Measurements from ENCODE around the gene ZNF581. TPM values are rescaled to one million over a fixed set of nuclear protein-coding genes. Genes with fewer than 3 reads are reported as not detected.

Gene ZNF581
- total RNA-seq, 1 experiment from 2014 or later: 39.0 TPM

DNA sequence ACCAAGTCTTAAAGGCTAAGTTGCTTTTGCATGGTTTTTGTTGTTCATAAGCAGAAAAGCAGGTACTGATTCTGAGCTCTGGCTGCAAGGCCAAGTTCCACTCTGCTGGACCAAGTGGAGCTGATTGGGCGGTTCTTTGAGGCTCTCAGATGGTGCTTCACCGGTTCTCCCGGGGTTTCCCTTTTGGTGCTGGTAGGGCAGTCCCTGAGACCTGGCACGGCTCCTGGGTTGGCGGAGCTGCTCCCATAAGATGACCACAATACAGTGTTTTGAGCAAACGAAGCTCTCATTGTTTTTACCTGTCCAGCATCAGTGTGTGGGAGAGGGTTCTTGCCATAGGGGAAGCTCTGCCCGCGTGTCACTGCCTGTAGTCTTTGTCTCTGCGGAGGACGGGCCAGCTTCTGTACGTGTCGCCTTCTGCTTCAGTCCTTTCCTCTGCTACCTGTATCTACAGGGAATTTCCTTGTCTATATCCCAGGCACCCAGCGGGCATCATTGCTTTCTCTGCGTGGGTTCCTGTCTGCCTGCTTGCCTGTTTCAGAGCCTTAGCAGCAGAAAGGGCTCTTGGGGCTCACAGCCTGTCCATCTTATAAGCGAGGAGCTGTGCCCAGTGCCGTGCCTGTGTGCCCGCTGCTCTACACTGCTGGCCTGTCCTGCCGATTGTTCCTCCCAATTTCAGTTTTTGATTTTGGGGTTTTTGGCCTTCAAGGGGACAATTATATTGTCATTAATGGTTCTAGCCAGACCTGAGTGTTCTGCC lies 13.7 kb downstream of the ZNF581 start:
- peaks cover 28% of the 10 kb centered on the region for H3K36me3 ChIP-seq (ENCODE audit: control insufficient read depth, insufficient read depth, low read length)
- no peaks in the 10 kb centered on the region for H3K27me3 ChIP-seq (ENCODE audit: control insufficient read depth, insufficient read depth, low read length)
- POLR2A ChIA-PET: interaction anchor here (0.7 to 0.8 kb wide), 2 partner anchors 10 to 13 kb away, joined by 3 to 4 read pairs; no protein-coding TSS in a partner anchor

DNA sequence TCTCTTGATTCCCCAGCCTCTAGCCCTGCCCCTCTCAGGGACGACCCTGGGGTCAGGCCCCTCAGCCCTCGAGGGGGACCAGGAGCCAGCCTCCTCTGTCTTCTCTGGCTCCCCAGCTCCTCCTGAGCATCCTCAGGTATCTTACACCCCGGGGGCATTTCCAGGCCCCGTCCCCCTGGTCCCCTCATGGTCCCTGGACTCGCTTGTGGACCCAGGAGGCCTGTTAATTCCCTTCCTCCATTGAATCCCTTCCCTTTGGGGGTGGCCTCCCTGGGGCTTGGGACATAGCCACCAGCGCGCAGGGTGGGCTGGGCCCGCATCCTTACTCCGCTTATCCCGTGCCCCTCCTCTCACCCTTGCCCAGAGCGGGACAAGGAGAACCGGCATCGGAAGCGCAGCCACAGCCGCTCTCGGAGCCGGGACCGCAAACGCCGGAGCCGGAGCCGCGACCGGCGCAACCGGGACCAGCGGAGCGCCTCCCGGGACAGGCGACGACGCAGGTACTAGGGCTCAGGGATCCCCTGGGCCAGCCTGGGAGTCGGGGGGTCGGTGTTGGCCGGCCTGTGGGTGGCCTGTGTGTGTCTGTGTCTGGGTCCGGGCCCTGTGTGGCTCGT lies 15.5 kb downstream of the ZNF581 start:
- no TSS peak for BruUV-seq (replicated peaks)
- H3K27ac ChIP-seq (ENCODE audit: low read length): peak overlapping the region; percentile 99
- peak overlapping the region in 1 of 2 experiments; percentile 72; a peak in 2 of 4 replicates for H3K4me3 ChIP-seq (ENCODE audit: low read depth in 2 of 2, low read length in 2 of 2)
- TF ChIP-seq TCF7L2 (IDR thresholded peaks at IDR 0.05; ENCODE audit: low read depth, low read length) (no peak), POLR2AphosphoS5 (IDR thresholded peaks at IDR 0.05; ENCODE audit: low read depth, low read length) (no peak), SIN3A (IDR thresholded peaks at IDR 0.05; ENCODE audit: borderline replicate concordance, insufficient read depth, low read depth, low read length) (no peak)
- TF ChIP-seq, protein P1, sequence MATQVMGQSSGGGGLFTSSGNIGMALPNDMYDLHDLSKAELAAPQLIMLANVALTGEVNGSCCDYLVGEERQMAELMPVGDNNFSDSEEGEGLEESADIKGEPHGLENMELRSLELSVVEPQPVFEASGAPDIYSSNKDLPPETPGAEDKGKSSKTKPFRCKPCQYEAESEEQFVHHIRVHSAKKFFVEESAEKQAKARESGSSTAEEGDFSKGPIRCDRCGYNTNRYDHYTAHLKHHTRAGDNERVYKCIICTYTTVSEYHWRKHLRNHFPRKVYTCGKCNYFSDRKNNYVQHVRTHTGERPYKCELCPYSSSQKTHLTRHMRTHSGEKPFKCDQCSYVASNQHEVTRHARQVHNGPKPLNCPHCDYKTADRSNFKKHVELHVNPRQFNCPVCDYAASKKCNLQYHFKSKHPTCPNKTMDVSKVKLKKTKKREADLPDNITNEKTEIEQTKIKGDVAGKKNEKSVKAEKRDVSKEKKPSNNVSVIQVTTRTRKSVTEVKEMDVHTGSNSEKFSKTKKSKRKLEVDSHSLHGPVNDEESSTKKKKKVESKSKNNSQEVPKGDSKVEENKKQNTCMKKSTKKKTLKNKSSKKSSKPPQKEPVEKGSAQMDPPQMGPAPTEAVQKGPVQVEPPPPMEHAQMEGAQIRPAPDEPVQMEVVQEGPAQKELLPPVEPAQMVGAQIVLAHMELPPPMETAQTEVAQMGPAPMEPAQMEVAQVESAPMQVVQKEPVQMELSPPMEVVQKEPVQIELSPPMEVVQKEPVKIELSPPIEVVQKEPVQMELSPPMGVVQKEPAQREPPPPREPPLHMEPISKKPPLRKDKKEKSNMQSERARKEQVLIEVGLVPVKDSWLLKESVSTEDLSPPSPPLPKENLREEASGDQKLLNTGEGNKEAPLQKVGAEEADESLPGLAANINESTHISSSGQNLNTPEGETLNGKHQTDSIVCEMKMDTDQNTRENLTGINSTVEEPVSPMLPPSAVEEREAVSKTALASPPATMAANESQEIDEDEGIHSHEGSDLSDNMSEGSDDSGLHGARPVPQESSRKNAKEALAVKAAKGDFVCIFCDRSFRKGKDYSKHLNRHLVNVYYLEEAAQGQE (IDR thresholded peaks at IDR 0.05; ENCODE audit: insufficient read depth in 1 of 2, low read depth in 2 of 2, low read length in 1 of 2): no peak
- TF ChIP-seq, protein P2, sequence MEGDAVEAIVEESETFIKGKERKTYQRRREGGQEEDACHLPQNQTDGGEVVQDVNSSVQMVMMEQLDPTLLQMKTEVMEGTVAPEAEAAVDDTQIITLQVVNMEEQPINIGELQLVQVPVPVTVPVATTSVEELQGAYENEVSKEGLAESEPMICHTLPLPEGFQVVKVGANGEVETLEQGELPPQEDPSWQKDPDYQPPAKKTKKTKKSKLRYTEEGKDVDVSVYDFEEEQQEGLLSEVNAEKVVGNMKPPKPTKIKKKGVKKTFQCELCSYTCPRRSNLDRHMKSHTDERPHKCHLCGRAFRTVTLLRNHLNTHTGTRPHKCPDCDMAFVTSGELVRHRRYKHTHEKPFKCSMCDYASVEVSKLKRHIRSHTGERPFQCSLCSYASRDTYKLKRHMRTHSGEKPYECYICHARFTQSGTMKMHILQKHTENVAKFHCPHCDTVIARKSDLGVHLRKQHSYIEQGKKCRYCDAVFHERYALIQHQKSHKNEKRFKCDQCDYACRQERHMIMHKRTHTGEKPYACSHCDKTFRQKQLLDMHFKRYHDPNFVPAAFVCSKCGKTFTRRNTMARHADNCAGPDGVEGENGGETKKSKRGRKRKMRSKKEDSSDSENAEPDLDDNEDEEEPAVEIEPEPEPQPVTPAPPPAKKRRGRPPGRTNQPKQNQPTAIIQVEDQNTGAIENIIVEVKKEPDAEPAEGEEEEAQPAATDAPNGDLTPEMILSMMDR (IDR thresholded peaks at IDR 0.05): no peak
- H3K27me3 ChIP-seq (ENCODE audit: control insufficient read depth, insufficient read depth, low read length): no peaks in the 10 kb centered on the region
- DNase-seq (ENCODE audit: low read depth, low spot score): no peak
- in situ Hi-C loops (cut with HindIII; ENCODE audit: low pct_unique_long_range_greater_than_20kb, low sequenced_read_pairs): no loop called here
- H3K9me3 ChIP-seq (ENCODE audit: control insufficient read depth, insufficient read depth, low read depth, low read length): no peaks in the 10 kb centered on the region
- H3K4me1 ChIP-seq (ENCODE audit: control insufficient read depth, insufficient read depth, low read length): peaks cover 36% of the 10 kb centered on the region
- no peak for ATAC-seq
- CTCF ChIA-PET: no interaction called here
- intact Hi-C loops (cut with micrococcal nuclease; ENCODE audit: unreplicated experiment): no loop called here
- peaks cover 41% of the 10 kb centered on the region for H3K36me3 ChIP-seq (ENCODE audit: control insufficient read depth, insufficient read depth, low read length)
- POLR2A ChIA-PET: no interaction called here

More for the DNA sequence above, 13.7 kb downstream of the ZNF581 start:
- CTCF ChIA-PET: interaction anchor here (0.6 to 1.1 kb wide), 4 partner anchors 10 to 15 kb away, joined by 4 to 10 read pairs (median 6); no protein-coding TSS in a partner anchor
- intact Hi-C loops (cut with micrococcal nuclease; ENCODE audit: unreplicated experiment): no loop called here
- Histone ChIP-seq H3K4me1 (ENCODE audit: control insufficient read depth, insufficient read depth, low read length) (peaks cover 36% of the 10 kb centered on the region), H3K9me3 (ENCODE audit: control insufficient read depth, insufficient read depth, low read depth, low read length) (no peaks in the 10 kb centered on the region), H3K27ac (ENCODE audit: low read length) (peak overlapping the region; percentile 99), H3K4me3 (ENCODE audit: low read depth in 2 of 2, low read length in 2 of 2) (peak overlapping the region; percentile 72 to 85)
- BruUV-seq (replicated peaks): no TSS peak
- no peak for DNase-seq (ENCODE audit: low read depth, low spot score)
- in situ Hi-C loops (cut with HindIII; ENCODE audit: low pct_unique_long_range_greater_than_20kb, low sequenced_read_pairs): no loop called here
- no peak for ATAC-seq
- TF ChIP-seq, protein P1 (IDR thresholded peaks at IDR 0.05; ENCODE audit: insufficient read depth in 1 of 2, low read depth in 2 of 2, low read length in 1 of 2): no peak
- no peak for TF ChIP-seq TCF7L2 (IDR thresholded peaks at IDR 0.05; ENCODE audit: low read depth, low read length)
- 0 out of 2 replicates have a peak, but pooled peaks have one; percentile 26 for TF ChIP-seq SIN3A (IDR thresholded peaks at IDR 0.05; ENCODE audit: borderline replicate concordance, insufficient read depth, low read depth, low read length)
- peak; percentile 43; the same call in 1 of the 2 replicates for TF ChIP-seq POLR2AphosphoS5 (IDR thresholded peaks at IDR 0.05; ENCODE audit: low read depth, low read length)
- TF ChIP-seq, protein P2 (IDR thresholded peaks at IDR 0.05): no peak
